Measurements from ENCODE around the gene CLN6.

CLN6 gene

DNA sequence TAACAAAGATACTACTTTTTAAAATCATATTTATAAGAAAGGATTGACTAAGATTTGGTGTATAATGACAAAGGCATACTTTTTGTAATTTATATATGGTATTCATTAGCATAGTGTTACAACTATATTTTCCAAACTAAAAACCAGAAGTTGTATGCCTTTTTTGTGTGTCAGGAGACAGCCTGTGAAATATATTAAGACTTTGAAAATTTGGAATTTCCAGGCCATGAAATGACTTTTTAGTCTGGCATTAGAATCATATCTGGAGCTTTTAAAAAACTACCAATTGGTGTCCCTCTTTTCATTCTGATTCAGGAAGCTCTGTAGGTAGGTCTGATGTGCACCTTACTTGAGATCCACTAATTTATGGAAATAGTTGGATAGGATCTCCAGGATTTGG is 66.3 kb downstream of the CLN6 start:
- TF ChIP-seq, protein P1, sequence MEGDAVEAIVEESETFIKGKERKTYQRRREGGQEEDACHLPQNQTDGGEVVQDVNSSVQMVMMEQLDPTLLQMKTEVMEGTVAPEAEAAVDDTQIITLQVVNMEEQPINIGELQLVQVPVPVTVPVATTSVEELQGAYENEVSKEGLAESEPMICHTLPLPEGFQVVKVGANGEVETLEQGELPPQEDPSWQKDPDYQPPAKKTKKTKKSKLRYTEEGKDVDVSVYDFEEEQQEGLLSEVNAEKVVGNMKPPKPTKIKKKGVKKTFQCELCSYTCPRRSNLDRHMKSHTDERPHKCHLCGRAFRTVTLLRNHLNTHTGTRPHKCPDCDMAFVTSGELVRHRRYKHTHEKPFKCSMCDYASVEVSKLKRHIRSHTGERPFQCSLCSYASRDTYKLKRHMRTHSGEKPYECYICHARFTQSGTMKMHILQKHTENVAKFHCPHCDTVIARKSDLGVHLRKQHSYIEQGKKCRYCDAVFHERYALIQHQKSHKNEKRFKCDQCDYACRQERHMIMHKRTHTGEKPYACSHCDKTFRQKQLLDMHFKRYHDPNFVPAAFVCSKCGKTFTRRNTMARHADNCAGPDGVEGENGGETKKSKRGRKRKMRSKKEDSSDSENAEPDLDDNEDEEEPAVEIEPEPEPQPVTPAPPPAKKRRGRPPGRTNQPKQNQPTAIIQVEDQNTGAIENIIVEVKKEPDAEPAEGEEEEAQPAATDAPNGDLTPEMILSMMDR (conservative IDR thresholded peaks at IDR 0.05; ENCODE audit: control insufficient read depth, insufficient read depth, low read depth, low read length) = no peak
- no peak overlapping the region for H3K4me3 ChIP-seq (ENCODE audit: control insufficient read depth, low read depth, low read length)
- DNase-seq (ENCODE audit: low read depth) = no peak

DNA sequence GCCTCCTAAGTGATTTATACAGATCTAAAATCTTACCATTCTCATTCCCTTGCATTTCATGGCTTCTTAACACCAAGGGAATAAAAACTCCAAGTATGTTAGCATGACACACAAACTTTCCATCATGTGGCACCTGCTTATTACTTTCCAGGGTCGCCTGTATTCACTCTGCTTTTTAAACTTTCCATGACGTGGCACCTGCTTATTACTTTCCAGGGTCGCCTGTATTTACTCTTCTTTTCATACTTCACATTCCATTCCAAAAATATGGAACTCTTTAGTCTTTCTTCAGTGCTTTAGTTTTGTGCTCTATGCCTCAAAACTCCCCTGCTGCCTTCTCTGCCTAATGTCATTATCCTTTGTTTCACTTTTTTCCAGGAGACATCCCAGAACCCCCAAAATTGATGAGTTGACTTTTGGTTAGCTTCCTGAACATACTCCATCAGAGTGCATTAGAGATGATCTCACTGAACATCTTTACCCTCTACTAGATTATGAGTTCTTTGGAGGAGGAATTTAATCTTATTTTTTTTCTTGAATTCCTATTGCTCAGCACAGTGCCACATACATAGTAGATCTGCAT is 71.4 kb downstream of the CLN6 start:
- H3K4me3 ChIP-seq (ENCODE audit: control insufficient read depth, low read depth, low read length) = no peak overlapping the region
- DNase-seq (ENCODE audit: low read depth) = no peak
- TF ChIP-seq, protein P1 (conservative IDR thresholded peaks at IDR 0.05; ENCODE audit: control insufficient read depth, insufficient read depth, low read depth, low read length) = no peak

DNA sequence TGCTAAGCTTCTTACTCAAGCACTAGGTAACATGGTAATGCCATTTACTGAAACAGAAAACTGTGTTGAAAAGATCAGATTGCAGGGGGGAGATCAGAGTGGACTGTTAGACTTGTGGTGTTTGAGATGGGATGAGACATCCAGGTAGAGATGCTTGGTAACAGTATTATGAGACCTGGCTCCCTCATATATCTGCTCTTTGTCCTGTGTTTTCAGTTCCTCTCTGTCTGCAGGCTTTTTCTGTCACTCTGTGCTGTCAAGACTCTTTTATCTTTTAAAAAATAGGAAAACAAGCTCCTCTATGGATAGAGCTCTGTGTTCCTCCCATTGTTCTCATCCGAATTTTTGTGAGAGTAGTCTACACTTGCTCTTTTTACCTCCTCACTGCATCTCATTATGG is 72.5 kb downstream of the CLN6 start:
- DNase-seq (ENCODE audit: low read depth) = no peak
- no peak overlapping the region for H3K4me3 ChIP-seq (ENCODE audit: control insufficient read depth, low read depth, low read length)
- TF ChIP-seq, protein P1 (conservative IDR thresholded peaks at IDR 0.05; ENCODE audit: control insufficient read depth, insufficient read depth, low read depth, low read length) = no peak
